Mammary epithelial cell (primary cell): ENCODE measurements around the gene GPC6.

Experiments used
- EZH2 ChIP-seq: IDR thresholded peaks from 2 replicates; pipeline ENCODE4 v1.6.1; 2012; ENCODE audit warnings: low read length, inconsistent platforms, borderline replicate concordance
- TF ChIP-seq, protein P1 (sequence below), 2 donors: IDR thresholded peaks in 1 of 2; conservative IDR thresholded peaks in 1 of 2; 2 replicates each; pipeline ENCODE4 v1.5.1; 2011 to 2012; ENCODE audit warnings: inconsistent platforms in 2 of 2, low read length in 2 of 2, mild to moderate bottlenecking in 2 of 2, control low read depth in 1 of 2, low read depth in 1 of 2; ENCODE audit not compliant: insufficient read depth in 1 of 2; ENCODE audit errors: extremely low read depth in 1 of 2

DNA sequence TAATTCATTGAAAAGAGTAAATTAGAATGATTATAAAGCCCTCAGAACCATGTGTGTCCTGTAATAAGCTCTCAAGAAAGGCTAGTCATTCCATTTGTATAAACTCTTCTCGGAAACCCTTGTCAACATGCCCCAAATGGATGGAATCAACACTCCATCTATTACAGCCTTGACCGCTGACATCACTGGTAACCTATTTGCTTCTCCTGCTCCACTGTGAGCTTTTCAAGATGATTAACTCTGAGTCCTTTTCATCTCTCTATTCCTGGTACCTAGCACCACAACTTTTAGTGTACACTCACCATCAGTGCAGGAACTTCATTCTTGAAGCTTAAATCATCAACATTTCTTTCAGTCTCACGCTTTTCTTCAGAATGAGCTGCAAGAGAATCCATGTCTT is 640.9 kb downstream of the GPC6 start:
- TF ChIP-seq, protein P1, sequence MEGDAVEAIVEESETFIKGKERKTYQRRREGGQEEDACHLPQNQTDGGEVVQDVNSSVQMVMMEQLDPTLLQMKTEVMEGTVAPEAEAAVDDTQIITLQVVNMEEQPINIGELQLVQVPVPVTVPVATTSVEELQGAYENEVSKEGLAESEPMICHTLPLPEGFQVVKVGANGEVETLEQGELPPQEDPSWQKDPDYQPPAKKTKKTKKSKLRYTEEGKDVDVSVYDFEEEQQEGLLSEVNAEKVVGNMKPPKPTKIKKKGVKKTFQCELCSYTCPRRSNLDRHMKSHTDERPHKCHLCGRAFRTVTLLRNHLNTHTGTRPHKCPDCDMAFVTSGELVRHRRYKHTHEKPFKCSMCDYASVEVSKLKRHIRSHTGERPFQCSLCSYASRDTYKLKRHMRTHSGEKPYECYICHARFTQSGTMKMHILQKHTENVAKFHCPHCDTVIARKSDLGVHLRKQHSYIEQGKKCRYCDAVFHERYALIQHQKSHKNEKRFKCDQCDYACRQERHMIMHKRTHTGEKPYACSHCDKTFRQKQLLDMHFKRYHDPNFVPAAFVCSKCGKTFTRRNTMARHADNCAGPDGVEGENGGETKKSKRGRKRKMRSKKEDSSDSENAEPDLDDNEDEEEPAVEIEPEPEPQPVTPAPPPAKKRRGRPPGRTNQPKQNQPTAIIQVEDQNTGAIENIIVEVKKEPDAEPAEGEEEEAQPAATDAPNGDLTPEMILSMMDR (conservative IDR thresholded peaks at IDR 0.05 in 1 of 2, IDR thresholded peaks at IDR 0.05 in 1 of 2; ENCODE audit: extremely low read depth in 1 of 2, insufficient read depth in 1 of 2, low read depth in 1 of 2, low read length in 2 of 2), result no peak
- TF ChIP-seq EZH2, result no peak
